ENCODE measurements around the gene C11orf52. TPM values are rescaled to one million over a fixed set of nuclear protein-coding genes. Genes with fewer than 3 reads are reported as not detected.

The C11orf52 gene
- total RNA-seq, 1 experiment from 2014 or later = 4.0 TPM

DNA sequence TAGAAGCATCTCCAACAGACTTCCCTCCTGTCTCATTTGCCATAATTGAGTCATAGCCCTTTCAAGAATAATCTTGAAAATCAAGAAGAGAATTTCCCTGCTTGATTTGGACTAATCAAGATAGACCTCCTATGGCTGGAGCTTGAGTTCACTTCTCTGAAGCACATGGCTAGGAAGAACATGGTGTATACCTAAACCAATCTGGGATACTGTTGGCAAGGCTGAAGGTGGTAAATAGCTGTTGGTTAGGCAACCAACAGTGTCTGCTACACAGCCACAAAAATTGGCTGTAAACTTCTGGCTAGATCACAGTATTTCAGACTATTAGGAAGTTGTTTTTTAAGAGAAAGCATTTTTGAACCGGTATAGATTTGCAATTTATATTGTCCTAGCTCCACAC lies 12.0 kb upstream of the C11orf52 start:
- H3K9me3 Mint-ChIP-seq = 0 out of 5 replicates have a peak, but pooled peaks cover 0 to 2% of the 10 kb centered on the region in 2 experiments
- Histone ChIP-seq H4K20me1 (ENCODE audit: control insufficient read depth, insufficient read depth, insufficient read length) (no peaks in the 10 kb centered on the region), H4K91ac (ENCODE audit: insufficient read length, low read depth, low read length) (no peak overlapping the region), H3K56ac (ENCODE audit: insufficient read length, low read depth, low read length) (no peak overlapping the region), H2AFZ (ENCODE audit: low read length) (no peak overlapping the region), H3K18ac (ENCODE audit: insufficient read length, low read depth, low read length) (no peak overlapping the region), H4K8ac (replicated peaks; ENCODE audit: insufficient read length, low read depth, low read length) (no peak overlapping the region), H2AK5ac (ENCODE audit: insufficient read length, low read length) (no peak overlapping the region), H2BK5ac (ENCODE audit: insufficient read length, low read length) (no peak overlapping the region), H3K4me2 (ENCODE audit: insufficient read depth, insufficient read length, low read length) (no peak overlapping the region), H3K14ac (ENCODE audit: insufficient read depth, low read length) (no peak overlapping the region), H3K4me1 (ENCODE audit: insufficient read depth, low read length) (no peaks in the 10 kb centered on the region), H3T11ph (ENCODE audit: low read length) (no peak overlapping the region), H2BK15ac (ENCODE audit: low read depth, low read length) (no peak overlapping the region), H3K79me2 (ENCODE audit: insufficient read depth, low read length) (no peaks in the 10 kb centered on the region), H3K27ac (ENCODE audit: insufficient read length, low read depth, low read length) (no peak overlapping the region), H3K9me3 (ENCODE audit: control insufficient read depth, low read depth, low read length) (no peaks in the 10 kb centered on the region), H3K23ac (ENCODE audit: insufficient read length, low read depth, low read length) (no peak overlapping the region), H3K27me3 (ENCODE audit: insufficient read depth, low read length) (no peaks in the 10 kb centered on the region), H4K5ac (ENCODE audit: insufficient read length, low read depth, low read length) (no peak overlapping the region), H2BK20ac (ENCODE audit: low read depth, low read length, poor library complexity, severe bottlenecking) (no peak overlapping the region), H3K79me1 (ENCODE audit: insufficient read depth, low read depth, low read length, poor library complexity, severe bottlenecking) (no peaks in the 10 kb centered on the region), H3K23me2 (ENCODE audit: insufficient read length, low read depth, low read length, poor library complexity, severe bottlenecking) (no peaks in the 10 kb centered on the region), H2BK120ac (ENCODE audit: low read depth, low read length, poor library complexity, severe bottlenecking) (no peak overlapping the region), H2BK12ac (ENCODE audit: insufficient read length, low read depth, low read length) (no peak overlapping the region), H3K9ac (ENCODE audit: extremely low read depth, insufficient read length, low read length) (no peak overlapping the region), H3K4ac (ENCODE audit: low read depth, low read length) (no peak overlapping the region)
- H3K36me3 Mint-ChIP-seq (ENCODE audit: insufficient read depth in 1 of 3, low read depth in 3 of 3) = no peaks in the 10 kb centered on the region; a peak in 1 of 7 replicates
- DNase-seq = no peak
- TF ChIP-seq CTCF (conservative IDR thresholded peaks at IDR 0.05) = no peak
- H3K27ac Mint-ChIP-seq = no peak overlapping the region
- H3K4me1 Mint-ChIP-seq = peaks cover 9 to 15% of the 10 kb centered on the region in 2 experiments
- no peak overlapping the region for H3K4me3 Mint-ChIP-seq
- H3K27me3 Mint-ChIP-seq (ENCODE audit: low read depth) = no peaks in the 10 kb centered on the region
- WGBS (ENCODE audit: extremely low coverage, insufficient read length, low lambda C conversion rate) = no CpG with 5 or more reads among the region's 1 CpG

Data from H9 (cell line).